HepG2 (cell line): ENCODE data around the gene RBM15B. TPM values are rescaled to one million over a fixed set of nuclear protein-coding genes. Genes with fewer than 3 reads are reported as not detected.

Experiments used
- FUBP1 ChIP-seq: sonication (generic); formaldehyde crosslinking; IDR thresholded peaks from 2 replicates; pipeline ENCODE4 v1.5.1; 2020; ENCODE audit warnings: missing genetic modification reagents, mild to moderate bottlenecking, borderline replicate concordance
- HMG20B ChIP-seq: conservative IDR thresholded peaks from 2 replicates; pipeline ENCODE4 v1.6.1; 2016; ENCODE audit warnings: missing genetic modification reagents, missing compliant biosample characterization
- MEIS2 ChIP-seq: sonication (generic); formaldehyde crosslinking; IDR thresholded peaks from 2 replicates; pipeline ENCODE4 v1.9.0; 2021; ENCODE audit warnings: mild to moderate bottlenecking, missing genetic modification reagents
- NONO ChIP-seq, 2 experiments: fragments of 450-650 bp in 1 of 2; sonication (generic) in 1 of 2; formaldehyde crosslinking in 1 of 2; IDR thresholded peaks in 1 of 2; conservative IDR thresholded peaks in 1 of 2; 2 replicates each; pipeline versions ENCODE4 v1.6.1 to v1.8.0; 2017 to 2022; ENCODE audit warnings: mild to moderate bottlenecking in 1 of 2, missing genetic modification reagents in 1 of 2, moderate library complexity in 1 of 2
- ZNF709 ChIP-seq: sonication (generic); formaldehyde crosslinking; IDR thresholded peaks from 2 replicates; pipeline ENCODE4 v1.5.0; 2020; ENCODE audit warnings: mild to moderate bottlenecking, missing genetic modification reagents
- polyA plus RNA-seq, 8 experiments: library from polyadenylated mRNA; depleted of rRNA in 3 of 8; stranded (reverse) in 7 of 8; unstranded in 1 of 8; fragments of >200 nt; fragmentation: Illumina TruSeq in 4 of 8; extraction: Trizol in 4 of 8; gene quantifications; 2 replicates each; pipeline versions ENCODE4 v1.2.1 to v1.2.3, GENCODE V29; 2011 to 2016; ENCODE audit warnings: low read depth in 4 of 8, missing spikeins in 1 of 8, mixed read lengths in 1 of 8; ENCODE audit not compliant: insufficient read depth in 1 of 8
- total RNA-seq, 5 experiments: library from RNA; depleted of rRNA; stranded (reverse); fragments of >200 nt; fragmentation: Illumina TruSeq; extraction: Trizol; gene quantifications; 2 replicates each; pipeline ENCODE4 v1.2.3, GENCODE V29; 2016; ENCODE audit warnings: low read depth in 1 of 5
- TF ChIP-seq, protein P1 (sequence below): sonication (generic); formaldehyde crosslinking; IDR thresholded peaks from 2 replicates; pipeline ENCODE4 v1.5.0; 2020; ENCODE audit warnings: mild to moderate bottlenecking, missing genetic modification reagents
- TF ChIP-seq, protein P2 (sequence below): sonication (generic); formaldehyde crosslinking; IDR thresholded peaks from 2 replicates; pipeline ENCODE4 v1.8.1; 2023; ENCODE audit warnings: missing genetic modification reagents, mild to moderate bottlenecking, borderline replicate concordance
- TF ChIP-seq, protein P3 (sequence below): sonication (generic); formaldehyde crosslinking; IDR thresholded peaks from 2 replicates; pipeline ENCODE4 v1.4.0; 2020; ENCODE audit warnings: low read depth, missing genetic modification reagents
- TF ChIP-seq, protein P4 (sequence below): sonication (generic); formaldehyde crosslinking; IDR thresholded peaks from 2 replicates; pipeline ENCODE4 v1.4.0; 2020; ENCODE audit warnings: mild to moderate bottlenecking, missing genetic modification reagents
- TF ChIP-seq, protein P5 (sequence below): sonication (generic); formaldehyde crosslinking; IDR thresholded peaks from 2 replicates; pipeline ENCODE4 v1.4.0; 2020; ENCODE audit warnings: mild to moderate bottlenecking, missing genetic modification reagents

Gene RBM15B
- total and polyA plus RNA-seq, 2 of the 13 experiments (the other 11 are each of a cell fraction or from before 2014, with no cell fraction given), result 8.2 to 19.3 TPM

DNA sequence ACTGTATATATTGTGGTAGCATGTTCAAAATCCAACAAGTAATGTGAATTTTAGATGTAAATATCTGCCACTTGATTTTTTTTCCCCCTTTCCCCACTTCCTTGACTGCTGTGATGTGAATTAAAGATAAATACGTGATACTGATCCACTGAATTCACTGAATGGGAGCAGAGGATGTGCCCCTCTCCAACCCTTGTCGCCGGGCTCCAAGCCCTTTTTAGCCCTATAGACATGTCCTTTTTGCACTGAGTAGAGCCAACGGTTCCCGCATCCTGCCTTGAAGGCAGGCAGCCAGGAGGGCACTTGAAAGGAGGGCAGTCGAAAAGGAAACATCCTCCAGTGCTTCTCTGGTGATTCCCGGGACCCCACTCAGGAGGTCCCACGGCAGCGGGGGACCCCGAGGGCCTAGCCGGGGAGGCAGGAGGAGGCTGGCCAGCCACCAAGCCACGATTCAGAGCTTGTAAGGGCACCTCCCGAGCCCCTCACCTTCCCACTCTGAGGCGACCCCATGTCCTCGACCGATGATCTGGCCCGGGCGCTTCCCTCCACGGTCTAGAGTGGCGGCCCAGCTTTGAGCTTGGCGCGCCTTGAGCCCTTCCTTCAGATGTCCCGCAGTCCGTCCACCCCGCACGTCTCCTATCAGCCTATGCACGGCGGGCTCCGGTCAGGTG, 6.9 kb upstream of the RBM15B start (continued):
- TF ChIP-seq, protein P1, sequence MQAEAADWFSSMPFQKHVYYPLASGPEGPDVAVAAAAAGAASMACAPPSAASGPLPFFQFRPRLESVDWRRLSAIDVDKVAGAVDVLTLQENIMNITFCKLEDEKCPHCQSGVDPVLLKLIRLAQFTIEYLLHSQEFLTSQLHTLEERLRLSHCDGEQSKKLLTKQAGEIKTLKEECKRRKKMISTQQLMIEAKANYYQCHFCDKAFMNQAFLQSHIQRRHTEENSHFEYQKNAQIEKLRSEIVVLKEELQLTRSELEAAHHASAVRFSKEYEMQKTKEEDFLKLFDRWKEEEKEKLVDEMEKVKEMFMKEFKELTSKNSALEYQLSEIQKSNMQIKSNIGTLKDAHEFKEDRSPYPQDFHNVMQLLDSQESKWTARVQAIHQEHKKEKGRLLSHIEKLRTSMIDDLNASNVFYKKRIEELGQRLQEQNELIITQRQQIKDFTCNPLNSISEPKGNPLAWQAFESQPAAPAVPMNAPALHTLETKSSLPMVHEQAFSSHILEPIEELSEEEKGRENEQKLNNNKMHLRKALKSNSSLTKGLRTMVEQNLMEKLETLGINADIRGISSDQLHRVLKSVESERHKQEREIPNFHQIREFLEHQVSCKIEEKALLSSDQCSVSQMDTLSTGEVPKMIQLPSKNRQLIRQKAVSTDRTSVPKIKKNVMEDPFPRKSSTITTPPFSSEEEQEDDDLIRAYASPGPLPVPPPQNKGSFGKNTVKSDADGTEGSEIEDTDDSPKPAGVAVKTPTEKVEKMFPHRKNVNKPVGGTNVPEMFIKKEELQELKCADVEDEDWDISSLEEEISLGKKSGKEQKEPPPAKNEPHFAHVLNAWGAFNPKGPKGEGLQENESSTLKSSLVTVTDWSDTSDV (CRISPR knock-in tag), result no peak
- TF ChIP-seq MEIS2 (0 out of 2 replicates have a peak, but pooled peaks have one; percentile 17), ZNF709 (peak; percentile 37; the same call in 1 of the 2 replicates), HMG20B (no peak), NONO (IDR thresholded peaks at IDR 0.05) (no peak), NONO (CRISPR knock-in tag; conservative IDR thresholded peaks at IDR 0.05) (no peak; the same call in 1 of the 2 replicates), FUBP1 (no peak)
- TF ChIP-seq, protein P2, sequence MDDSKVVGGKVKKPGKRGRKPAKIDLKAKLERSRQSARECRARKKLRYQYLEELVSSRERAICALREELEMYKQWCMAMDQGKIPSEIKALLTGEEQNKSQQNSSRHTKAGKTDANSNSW, result 0 out of 2 replicates have a peak, but pooled peaks have one; percentile 76
- TF ChIP-seq, protein P3, sequence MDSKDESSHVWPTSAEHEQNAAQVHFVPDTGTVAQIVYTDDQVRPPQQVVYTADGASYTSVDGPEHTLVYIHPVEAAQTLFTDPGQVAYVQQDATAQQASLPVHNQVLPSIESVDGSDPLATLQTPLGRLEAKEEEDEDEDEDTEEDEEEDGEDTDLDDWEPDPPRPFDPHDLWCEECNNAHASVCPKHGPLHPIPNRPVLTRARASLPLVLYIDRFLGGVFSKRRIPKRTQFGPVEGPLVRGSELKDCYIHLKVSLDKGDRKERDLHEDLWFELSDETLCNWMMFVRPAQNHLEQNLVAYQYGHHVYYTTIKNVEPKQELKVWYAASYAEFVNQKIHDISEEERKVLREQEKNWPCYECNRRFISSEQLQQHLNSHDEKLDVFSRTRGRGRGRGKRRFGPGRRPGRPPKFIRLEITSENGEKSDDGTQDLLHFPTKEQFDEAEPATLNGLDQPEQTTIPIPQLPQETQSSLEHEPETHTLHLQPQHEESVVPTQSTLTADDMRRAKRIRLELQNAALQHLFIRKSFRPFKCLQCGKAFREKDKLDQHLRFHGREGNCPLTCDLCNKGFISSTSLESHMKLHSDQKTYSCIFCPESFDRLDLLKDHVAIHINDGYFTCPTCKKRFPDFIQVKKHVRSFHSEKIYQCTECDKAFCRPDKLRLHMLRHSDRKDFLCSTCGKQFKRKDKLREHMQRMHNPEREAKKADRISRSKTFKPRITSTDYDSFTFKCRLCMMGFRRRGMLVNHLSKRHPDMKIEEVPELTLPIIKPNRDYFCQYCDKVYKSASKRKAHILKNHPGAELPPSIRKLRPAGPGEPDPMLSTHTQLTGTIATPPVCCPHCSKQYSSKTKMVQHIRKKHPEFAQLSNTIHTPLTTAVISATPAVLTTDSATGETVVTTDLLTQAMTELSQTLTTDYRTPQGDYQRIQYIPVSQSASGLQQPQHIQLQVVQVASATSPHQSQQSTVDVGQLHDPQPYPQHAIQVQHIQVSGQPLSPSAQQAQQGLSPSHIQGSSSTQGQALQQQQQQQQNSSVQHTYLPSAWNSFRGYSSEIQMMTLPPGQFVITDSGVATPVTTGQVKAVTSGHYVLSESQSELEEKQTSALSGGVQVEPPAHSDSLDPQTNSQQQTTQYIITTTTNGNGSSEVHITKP (CRISPR knock-in tag), result no peak
- TF ChIP-seq, protein P4, sequence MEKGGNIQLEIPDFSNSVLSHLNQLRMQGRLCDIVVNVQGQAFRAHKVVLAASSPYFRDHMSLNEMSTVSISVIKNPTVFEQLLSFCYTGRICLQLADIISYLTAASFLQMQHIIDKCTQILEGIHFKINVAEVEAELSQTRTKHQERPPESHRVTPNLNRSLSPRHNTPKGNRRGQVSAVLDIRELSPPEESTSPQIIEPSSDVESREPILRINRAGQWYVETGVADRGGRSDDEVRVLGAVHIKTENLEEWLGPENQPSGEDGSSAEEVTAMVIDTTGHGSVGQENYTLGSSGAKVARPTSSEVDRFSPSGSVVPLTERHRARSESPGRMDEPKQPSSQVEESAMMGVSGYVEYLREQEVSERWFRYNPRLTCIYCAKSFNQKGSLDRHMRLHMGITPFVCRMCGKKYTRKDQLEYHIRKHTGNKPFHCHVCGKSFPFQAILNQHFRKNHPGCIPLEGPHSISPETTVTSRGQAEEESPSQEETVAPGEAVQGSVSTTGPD, result 0 out of 2 replicates have a peak, but pooled peaks have one; percentile 49
- TF ChIP-seq, protein P5, sequence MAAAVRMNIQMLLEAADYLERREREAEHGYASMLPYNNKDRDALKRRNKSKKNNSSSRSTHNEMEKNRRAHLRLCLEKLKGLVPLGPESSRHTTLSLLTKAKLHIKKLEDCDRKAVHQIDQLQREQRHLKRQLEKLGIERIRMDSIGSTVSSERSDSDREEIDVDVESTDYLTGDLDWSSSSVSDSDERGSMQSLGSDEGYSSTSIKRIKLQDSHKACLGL (CRISPR knock-in tag), result peak; percentile 72; the same call in 1 of the 2 replicates
